Measurements from ENCODE around the gene PRKCA. TPM values are rescaled to one million over a fixed set of nuclear protein-coding genes. Genes with fewer than 3 reads are reported as not detected.

Gene PRKCA
- total RNA-seq, 3 donors from 2014 or later = 5.1 to 10.5 (median 6.6) TPM

DNA sequence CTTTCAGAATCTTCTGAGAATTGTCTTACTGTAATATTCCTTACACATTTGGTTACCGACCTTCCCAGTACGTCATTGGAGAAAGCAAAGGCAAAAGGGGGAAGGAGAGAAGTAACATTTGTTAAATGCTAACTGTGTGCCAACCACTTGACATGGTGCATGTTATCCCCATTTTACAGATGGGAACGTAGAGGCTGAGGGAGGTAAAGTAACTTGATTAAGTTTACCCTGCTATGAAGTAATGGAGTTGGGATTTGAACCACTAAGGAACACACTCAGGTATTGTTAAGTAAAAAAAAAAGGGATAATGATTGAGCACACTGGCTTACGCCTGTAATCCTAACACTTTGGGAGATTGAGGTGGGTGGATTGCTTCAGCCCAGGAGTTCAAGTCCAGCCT is 156.4 kb downstream of the PRKCA start:
- Histone ChIP-seq H3K36me3 (no peaks in the 10 kb centered on the region), H3K27ac (no peak overlapping the region), H3K4me1 (no peaks in the 10 kb centered on the region), H3K27me3 (no peaks in the 10 kb centered on the region), H3K4me3 (no peak overlapping the region), H3K9me3 (no peaks in the 10 kb centered on the region)
- DNase-seq (ENCODE audit: low spot score in 2 of 2) = no peak
- TF ChIP-seq, protein P1, sequence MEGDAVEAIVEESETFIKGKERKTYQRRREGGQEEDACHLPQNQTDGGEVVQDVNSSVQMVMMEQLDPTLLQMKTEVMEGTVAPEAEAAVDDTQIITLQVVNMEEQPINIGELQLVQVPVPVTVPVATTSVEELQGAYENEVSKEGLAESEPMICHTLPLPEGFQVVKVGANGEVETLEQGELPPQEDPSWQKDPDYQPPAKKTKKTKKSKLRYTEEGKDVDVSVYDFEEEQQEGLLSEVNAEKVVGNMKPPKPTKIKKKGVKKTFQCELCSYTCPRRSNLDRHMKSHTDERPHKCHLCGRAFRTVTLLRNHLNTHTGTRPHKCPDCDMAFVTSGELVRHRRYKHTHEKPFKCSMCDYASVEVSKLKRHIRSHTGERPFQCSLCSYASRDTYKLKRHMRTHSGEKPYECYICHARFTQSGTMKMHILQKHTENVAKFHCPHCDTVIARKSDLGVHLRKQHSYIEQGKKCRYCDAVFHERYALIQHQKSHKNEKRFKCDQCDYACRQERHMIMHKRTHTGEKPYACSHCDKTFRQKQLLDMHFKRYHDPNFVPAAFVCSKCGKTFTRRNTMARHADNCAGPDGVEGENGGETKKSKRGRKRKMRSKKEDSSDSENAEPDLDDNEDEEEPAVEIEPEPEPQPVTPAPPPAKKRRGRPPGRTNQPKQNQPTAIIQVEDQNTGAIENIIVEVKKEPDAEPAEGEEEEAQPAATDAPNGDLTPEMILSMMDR (IDR thresholded peaks at IDR 0.05) = no peak
- TF ChIP-seq POLR2AphosphoS5 (IDR thresholded peaks at IDR 0.05) = no peak
- no peak for TF ChIP-seq POLR2A (IDR thresholded peaks at IDR 0.05)
- intact Hi-C loops (cut with DNase I; ENCODE audit: low total_unique reads) = no loop called here

DNA sequence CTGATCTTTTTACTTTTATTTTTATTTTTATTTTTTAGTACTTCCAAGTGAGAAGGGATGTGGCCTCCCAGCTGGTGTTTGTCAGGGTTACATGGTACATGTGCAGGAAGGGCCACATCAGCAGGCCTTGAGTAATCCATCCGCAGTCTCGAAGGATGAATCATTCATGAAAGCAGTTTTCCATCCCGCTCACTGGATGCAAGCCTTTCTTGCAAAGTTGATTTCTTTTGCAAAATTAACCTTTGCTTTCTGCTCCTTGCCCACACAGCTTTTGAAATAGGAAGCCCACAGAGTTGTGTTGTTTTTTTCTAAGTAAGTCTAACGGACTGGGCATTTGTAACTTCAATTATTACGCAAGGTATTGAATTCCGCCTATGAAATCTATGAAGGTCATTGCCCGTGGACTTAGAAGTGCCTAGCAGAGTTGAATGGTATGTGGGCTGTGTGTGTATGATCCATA is 157.4 kb downstream of the PRKCA start:
- intact Hi-C loops (cut with DNase I; ENCODE audit: low total_unique reads) = no loop called here
- Histone ChIP-seq H3K4me1 (no peaks in the 10 kb centered on the region), H3K27ac (peak overlapping the region in 1 of 2 donors; percentile 44), H3K36me3 (no peaks in the 10 kb centered on the region), H3K27me3 (no peaks in the 10 kb centered on the region), H3K9me3 (no peaks in the 10 kb centered on the region), H3K4me3 (no peak overlapping the region)
- TF ChIP-seq POLR2AphosphoS5 (IDR thresholded peaks at IDR 0.05) (no peak), POLR2A (IDR thresholded peaks at IDR 0.05) (no peak)
- TF ChIP-seq, protein P1 (IDR thresholded peaks at IDR 0.05) = no peak
- DNase-seq (ENCODE audit: low spot score in 2 of 2) = no peak

DNA sequence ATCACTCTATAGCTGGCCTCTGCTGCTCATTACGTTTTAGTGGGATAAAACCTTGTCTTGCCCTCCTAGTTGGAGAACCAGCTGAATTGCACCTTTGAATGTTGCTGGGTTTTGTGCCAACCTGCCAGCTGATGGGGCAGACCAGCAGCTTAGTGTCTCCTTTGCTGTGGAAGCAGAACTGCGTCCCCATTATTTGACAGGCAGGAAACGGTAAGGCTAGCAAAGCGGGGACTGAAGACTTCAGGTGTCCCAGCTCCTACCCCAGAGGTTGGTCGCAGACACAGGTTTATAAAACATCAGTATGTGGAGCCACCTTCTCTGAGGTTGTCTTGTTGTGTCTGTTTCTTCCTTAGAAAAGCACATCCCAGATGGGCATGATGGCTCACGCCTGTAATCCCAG is 158.1 kb downstream of the PRKCA start:
- Histone ChIP-seq H3K36me3 (no peaks in the 10 kb centered on the region), H3K27me3 (no peaks in the 10 kb centered on the region), H3K9me3 (no peaks in the 10 kb centered on the region), H3K4me1 (no peaks in the 10 kb centered on the region), H3K27ac (peak overlapping the region in 1 of 2 donors; percentile 44), H3K4me3 (no peak overlapping the region)
- no peak for DNase-seq (ENCODE audit: low spot score in 2 of 2)
- TF ChIP-seq POLR2AphosphoS5 (IDR thresholded peaks at IDR 0.05) (no peak), POLR2A (IDR thresholded peaks at IDR 0.05) (no peak)
- TF ChIP-seq, protein P1 (IDR thresholded peaks at IDR 0.05) = no peak
- intact Hi-C loops (cut with DNase I; ENCODE audit: low total_unique reads) = no loop called here

DNA sequence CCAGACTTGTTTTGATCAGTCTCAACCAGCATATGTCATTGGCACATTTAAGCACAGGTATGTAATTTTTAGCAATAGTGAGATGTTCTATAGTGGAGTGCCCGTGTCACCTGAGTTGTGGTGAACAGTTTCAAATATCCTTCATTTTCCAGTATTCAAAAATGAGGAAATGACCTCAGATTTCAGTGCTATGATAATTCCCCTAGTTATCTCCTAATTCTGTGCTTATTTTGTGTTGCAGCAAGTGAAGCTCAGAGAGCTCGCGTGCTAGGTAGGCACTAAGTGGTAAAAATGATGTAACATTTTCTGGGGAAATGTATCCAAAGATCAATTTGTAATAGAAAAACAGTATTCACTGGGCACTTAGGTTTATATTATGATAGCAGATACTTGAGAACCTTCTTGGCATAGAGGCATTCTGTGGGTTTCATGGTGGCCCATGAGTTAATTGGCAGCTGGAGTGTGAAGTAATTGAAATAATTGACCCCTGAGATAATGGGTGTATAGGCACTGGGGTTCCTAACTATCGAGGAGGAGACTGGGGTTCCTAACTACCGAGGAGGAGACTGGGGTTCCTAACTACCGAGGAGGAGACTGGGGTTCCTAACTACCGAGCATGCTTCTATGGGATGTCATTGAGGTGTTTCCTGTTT is 159.1 kb downstream of the PRKCA start:
- no peaks in the 10 kb centered on the region for H3K36me3 ChIP-seq
- no peaks in the 10 kb centered on the region for H3K27me3 ChIP-seq
- no peak for DNase-seq (ENCODE audit: low spot score in 2 of 2)
- H3K4me1 ChIP-seq = no peaks in the 10 kb centered on the region
- no peak overlapping the region for H3K27ac ChIP-seq
- no peak overlapping the region for H3K4me3 ChIP-seq
- TF ChIP-seq POLR2AphosphoS5 (IDR thresholded peaks at IDR 0.05) = no peak
- no peak for TF ChIP-seq POLR2A (IDR thresholded peaks at IDR 0.05)
- intact Hi-C loops (cut with DNase I; ENCODE audit: low total_unique reads) = no loop called here
- H3K9me3 ChIP-seq = no peaks in the 10 kb centered on the region

DNA sequence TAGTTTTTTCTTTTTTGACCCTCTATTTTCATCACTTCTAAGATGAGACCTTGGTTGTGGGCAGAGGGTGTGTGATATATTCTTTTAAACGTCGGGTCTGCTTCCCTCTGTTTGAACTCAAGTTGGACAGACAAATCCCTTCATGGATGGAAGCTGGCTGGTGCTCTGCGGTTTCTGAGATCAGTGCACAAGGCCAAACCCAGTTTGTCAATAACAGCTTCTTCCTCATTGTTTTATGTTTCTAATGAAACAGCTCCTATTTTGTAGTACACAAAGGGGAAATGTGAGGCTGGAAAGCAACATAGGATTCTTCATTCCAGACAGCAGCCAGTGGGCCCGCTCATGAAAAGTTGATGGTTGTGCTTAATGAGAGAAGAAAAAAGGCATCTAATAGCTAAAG is 159.6 kb downstream of the PRKCA start:
- intact Hi-C loops (cut with DNase I; ENCODE audit: low total_unique reads) = no loop called here
- no peaks in the 10 kb centered on the region for H3K9me3 ChIP-seq

More for the DNA sequence above, 159.6 kb downstream of the PRKCA start:
- Histone ChIP-seq H3K27ac (no peak overlapping the region), H3K4me3 (no peak overlapping the region), H3K27me3 (no peaks in the 10 kb centered on the region), H3K4me1 (no peaks in the 10 kb centered on the region), H3K36me3 (no peaks in the 10 kb centered on the region)
- no peak for DNase-seq (ENCODE audit: low spot score in 2 of 2)
- TF ChIP-seq, protein P1 (IDR thresholded peaks at IDR 0.05) = no peak
- no peak for TF ChIP-seq POLR2AphosphoS5 (IDR thresholded peaks at IDR 0.05)
- no peak for TF ChIP-seq POLR2A (IDR thresholded peaks at IDR 0.05)
